CD4-positive, alpha-beta T cell (primary cell): ENCODE data around the gene GMNC. TPM values are rescaled to one million over a fixed set of nuclear protein-coding genes. Genes with fewer than 3 reads are reported as not detected.

ENCODE experiments used
- ATAC-seq: fragments of 200-7000 bp; cut with Tn5 transposase; one replicate; pipeline ENCODE4 v1.10.0; 2022; ENCODE audit warnings: mild to moderate bottlenecking; ENCODE audit not compliant: poor library complexity
- CTCF ChIA-PET: fragments of 350-600 bp; sonication (Branson Sonifier 250); formaldehyde crosslinking; loops from one replicate; lab custom pipeline; 2021; ENCODE audit warnings: antibody characterized with exemption, inconsistent platforms; lab: Charles Lee
- POLR2A ChIA-PET: fragments of 350-600 bp; sonication (Branson Sonifier 250); formaldehyde crosslinking; loops from one replicate; lab custom pipeline; 2021; ENCODE audit warnings: antibody characterized with exemption, inconsistent platforms; lab: Charles Lee
- DNase-seq, 14 experiments: peaks; one replicate each; pipeline ENCODE4 v3.0.0-alpha.2; 2013 to 2020; ENCODE audit warnings: mixed read lengths in 2 of 14
- H3K27ac ChIP-seq, 2 donors: one replicate each; pipeline versions ENCODE4 v1.5.1 to v1.7.0; 2013; ENCODE audit warnings: low read length in 2 of 2, low read depth in 1 of 2, mild to moderate bottlenecking in 1 of 2
- H3K27me3 ChIP-seq, 2 experiments: 1 replicate in 1 of 2; 2 replicates in 1 of 2; pipeline versions ENCODE4 v1.6.1 to v1.7.0; 2013; ENCODE audit warnings: low read length in 2 of 2, control low read depth in 1 of 2, mild to moderate bottlenecking in 1 of 2, moderate library complexity in 1 of 2; ENCODE audit not compliant: insufficient read depth in 2 of 2, control insufficient read depth in 1 of 2
- H3K36me3 ChIP-seq: one replicate; pipeline ENCODE4 v1.6.1; 2013; ENCODE audit warnings: low read length, control low read depth; ENCODE audit not compliant: insufficient read depth
- H3K4me1 ChIP-seq: one replicate; pipeline ENCODE4 v1.6.1; 2013; ENCODE audit warnings: low read length, control low read depth; ENCODE audit not compliant: insufficient read depth
- H3K4me3 ChIP-seq: one replicate; pipeline ENCODE4 v1.5.1; 2013; ENCODE audit warnings: mild to moderate bottlenecking, low read length, moderate library complexity
- H3K9me3 ChIP-seq, 2 experiments: 1 replicate in 1 of 2; 2 replicates in 1 of 2; pipeline versions ENCODE4 v1.6.1 to v1.7.0; 2013; ENCODE audit warnings: low read length in 2 of 2, mild to moderate bottlenecking in 2 of 2, control low read depth in 1 of 2, moderate library complexity in 1 of 2; ENCODE audit not compliant: control insufficient read depth in 1 of 2, insufficient read depth in 1 of 2
- H3K27ac Mint-ChIP-seq: one replicate; pipeline ENCODE4 v1.8.0; 2020; ENCODE audit warnings: mixed read lengths
- H3K27me3 Mint-ChIP-seq: one replicate; pipeline ENCODE4 v1.8.0; 2021; ENCODE audit warnings: mixed read lengths
- H3K36me3 Mint-ChIP-seq: one replicate; pipeline ENCODE4 v1.8.0; 2021; ENCODE audit warnings: low read depth, mixed read lengths
- H3K4me1 Mint-ChIP-seq: one replicate; pipeline ENCODE4 v1.8.0; 2021; ENCODE audit warnings: low read depth, mixed read lengths
- H3K4me3 Mint-ChIP-seq: one replicate; pipeline ENCODE4 v1.8.0; 2020; ENCODE audit warnings: mild to moderate bottlenecking, mixed read lengths
- H3K9me3 Mint-ChIP-seq: one replicate; pipeline ENCODE4 v1.8.0; 2020; ENCODE audit warnings: mixed read lengths
- intact Hi-C, 2 experiments: fragments of 100-400 bp; cut with DNase I in 1 of 2; cut with micrococcal nuclease in 1 of 2; formaldehyde crosslinking; loops; one replicate each; pipeline versions ENCODE4 v1.15.1 to v1.9.0; 2023 to 2025; cut with DNase I, micrococcal nuclease
- total RNA-seq, 174 experiments: library from RNA in 2 of 174; stranded (reverse) in 2 of 174; gene quantifications; one replicate each; pipeline ENCODE4 v1.2.3 and lab custom pipeline; 2021 to 2026
- TF ChIP-seq, protein P1 (sequence below): fragments of 200-600 bp; IDR thresholded peaks from one replicate; pipeline ENCODE4 v1.8.0; 2022; ENCODE audit warnings: antibody characterized with exemption, mild to moderate bottlenecking

GMNC gene
- total RNA-seq, 2 experiments from 2014 or later = not detected

DNA sequence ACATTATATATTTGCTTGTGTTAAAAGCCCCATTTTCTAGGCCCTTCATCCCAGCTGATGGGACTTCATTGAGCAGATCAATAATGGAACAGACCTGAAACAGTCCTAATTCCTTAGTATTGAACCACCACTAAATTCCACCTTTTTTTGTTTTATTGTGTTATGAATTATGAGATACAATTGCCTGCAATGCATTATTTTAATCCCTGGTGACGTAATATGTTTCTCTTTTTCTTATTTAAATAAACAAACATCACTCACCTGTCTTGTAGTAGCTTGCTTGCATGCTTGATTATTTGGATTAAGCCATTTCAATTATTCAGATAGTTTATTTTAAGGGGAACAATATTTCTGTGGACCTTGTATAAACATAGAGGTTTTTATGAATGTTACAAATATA, 40.7 kb upstream of the GMNC start:
- no peaks in the 10 kb centered on the region for H3K27me3 Mint-ChIP-seq
- H3K27ac Mint-ChIP-seq = no peak overlapping the region
- Histone ChIP-seq H3K9me3 (peaks cover 8% of the 10 kb centered on the region in 2 experiments), H3K27ac (no peak overlapping the region), H3K4me3 (no peak overlapping the region), H3K4me1 (no peaks in the 10 kb centered on the region), H3K27me3 (no peaks in the 10 kb centered on the region), H3K36me3 (no peaks in the 10 kb centered on the region)
- intact Hi-C loops = no loop called here
- ChIA-PET POLR2A (no interaction called here), CTCF (no interaction called here)
- no peak overlapping the region for H3K4me3 Mint-ChIP-seq
- no peaks in the 10 kb centered on the region for H3K4me1 Mint-ChIP-seq
- H3K36me3 Mint-ChIP-seq = no peaks in the 10 kb centered on the region
- ATAC-seq = no peak
- H3K9me3 Mint-ChIP-seq = peaks cover 24% of the 10 kb centered on the region
- no peak for DNase-seq
- TF ChIP-seq, protein P1, sequence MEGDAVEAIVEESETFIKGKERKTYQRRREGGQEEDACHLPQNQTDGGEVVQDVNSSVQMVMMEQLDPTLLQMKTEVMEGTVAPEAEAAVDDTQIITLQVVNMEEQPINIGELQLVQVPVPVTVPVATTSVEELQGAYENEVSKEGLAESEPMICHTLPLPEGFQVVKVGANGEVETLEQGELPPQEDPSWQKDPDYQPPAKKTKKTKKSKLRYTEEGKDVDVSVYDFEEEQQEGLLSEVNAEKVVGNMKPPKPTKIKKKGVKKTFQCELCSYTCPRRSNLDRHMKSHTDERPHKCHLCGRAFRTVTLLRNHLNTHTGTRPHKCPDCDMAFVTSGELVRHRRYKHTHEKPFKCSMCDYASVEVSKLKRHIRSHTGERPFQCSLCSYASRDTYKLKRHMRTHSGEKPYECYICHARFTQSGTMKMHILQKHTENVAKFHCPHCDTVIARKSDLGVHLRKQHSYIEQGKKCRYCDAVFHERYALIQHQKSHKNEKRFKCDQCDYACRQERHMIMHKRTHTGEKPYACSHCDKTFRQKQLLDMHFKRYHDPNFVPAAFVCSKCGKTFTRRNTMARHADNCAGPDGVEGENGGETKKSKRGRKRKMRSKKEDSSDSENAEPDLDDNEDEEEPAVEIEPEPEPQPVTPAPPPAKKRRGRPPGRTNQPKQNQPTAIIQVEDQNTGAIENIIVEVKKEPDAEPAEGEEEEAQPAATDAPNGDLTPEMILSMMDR = no peak

- H3K4me1 Mint-ChIP-seq = no peaks in the 10 kb centered on the region
- Histone ChIP-seq H3K27ac (no peak overlapping the region), H3K4me3 (no peak overlapping the region), H3K27me3 (no peaks in the 10 kb centered on the region), H3K36me3 (no peaks in the 10 kb centered on the region), H3K4me1 (no peaks in the 10 kb centered on the region), H3K9me3 (peaks cover 8% of the 10 kb centered on the region in 2 experiments)
- H3K36me3 Mint-ChIP-seq = no peaks in the 10 kb centered on the region
- ATAC-seq (no peak), DNase-seq (no peak)
- no peaks in the 10 kb centered on the region for H3K27me3 Mint-ChIP-seq
- H3K27ac Mint-ChIP-seq = no peak overlapping the region
- intact Hi-C loops = no loop called here
- POLR2A ChIA-PET = no interaction called here
- TF ChIP-seq, protein P1 = no peak
- no peak overlapping the region for H3K4me3 Mint-ChIP-seq
- CTCF ChIA-PET = no interaction called here
- H3K9me3 Mint-ChIP-seq = peaks cover 26% of the 10 kb centered on the region
These were observed 39.8 kb upstream of the GMNC start for GRCh38 chr3:190902292-190902691.

DNA sequence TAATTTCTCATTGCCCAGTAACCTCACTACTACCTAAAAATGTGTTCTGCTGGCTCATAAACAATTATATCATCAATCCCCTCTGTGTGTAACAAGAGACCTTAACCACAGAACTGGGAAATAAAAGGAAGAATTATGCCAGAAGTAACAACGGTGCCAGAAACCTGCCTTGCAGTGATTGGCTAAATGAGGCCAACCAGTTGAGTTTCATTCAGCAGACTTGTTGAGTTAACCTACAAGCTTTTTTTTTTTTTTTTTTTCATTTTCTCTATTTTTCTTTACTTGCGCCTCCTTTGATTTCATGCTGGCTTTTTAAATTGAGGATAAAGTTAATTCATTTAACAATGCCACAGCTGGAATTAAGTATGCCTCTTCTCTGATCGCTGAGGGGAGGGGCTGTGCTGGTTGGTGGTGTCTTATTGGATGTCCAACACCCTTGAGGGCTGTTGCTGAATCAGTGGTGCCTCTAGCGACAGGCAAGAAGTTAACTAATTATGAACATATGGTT, 30.0 kb upstream of the GMNC start:
- Histone ChIP-seq H3K27me3 (no peaks in the 10 kb centered on the region), H3K4me1 (no peaks in the 10 kb centered on the region), H3K9me3 (peaks cover 0 to 3% of the 10 kb centered on the region in 2 experiments), H3K27ac (no peak overlapping the region), H3K4me3 (no peak overlapping the region), H3K36me3 (no peaks in the 10 kb centered on the region)
- Mint-ChIP-seq H3K4me3 (no peak overlapping the region), H3K36me3 (no peaks in the 10 kb centered on the region), H3K4me1 (no peaks in the 10 kb centered on the region), H3K27me3 (peaks cover 9% of the 10 kb centered on the region), H3K9me3 (peaks cover 11% of the 10 kb centered on the region), H3K27ac (no peak overlapping the region)
- ChIA-PET CTCF (no interaction called here), POLR2A (no interaction called here)
- intact Hi-C loops = no loop called here
- DNase-seq (no peak), ATAC-seq (no peak)
- TF ChIP-seq, protein P1 = no peak
